ENCODE results near the gene TBX21. TPM values are rescaled to one million over a fixed set of nuclear protein-coding genes. Genes with fewer than 3 reads are reported as not detected.

TBX21 gene
- total and polyA plus RNA-seq, 2 experiments from 2014 or later: not detected

- Mint-ChIP-seq H3K36me3 (ENCODE audit: low read depth) (peaks cover 36% of the 10 kb centered on the region), H3K9me3 (no peaks in the 10 kb centered on the region), H3K27me3 (ENCODE audit: insufficient read depth, low read depth, poor library complexity) (peaks cover 12% of the 10 kb centered on the region), H3K4me1 (peaks cover 33% of the 10 kb centered on the region), H3K4me3 (no peak overlapping the region), H3K27ac (peak overlapping the region; percentile 68)
- Histone ChIP-seq H3K4me1 (ENCODE audit: insufficient read depth) (peaks cover 11% of the 10 kb centered on the region), H3K9me2 (ENCODE audit: insufficient read depth) (no peaks in the 10 kb centered on the region), H3F3A (replicated peaks; ENCODE audit: low read depth) (peaks cover 38% of the 10 kb centered on the region), H3K4me3 (no peak overlapping the region), H4K20me1 (replicated peaks; ENCODE audit: insufficient read depth) (peaks cover 15% of the 10 kb centered on the region; the same call in 1 of the 2 replicates), H2AFZ (no peak overlapping the region), H3K36me3 (ENCODE audit: insufficient read depth) (peaks cover 20% of the 10 kb centered on the region), H3K27ac (ENCODE audit: low read depth) (peak overlapping the region; percentile 81; the same call in 1 of the 2 replicates), H3K27me3 (ENCODE audit: insufficient read depth) (peaks cover under 1% of the 10 kb centered on the region; the same call in 1 of the 2 replicates), H3K79me2 (replicated peaks; ENCODE audit: insufficient read depth) (no peaks in the 10 kb centered on the region), H3K4me2 (no peak overlapping the region)
- no peak for DNase-seq (ENCODE audit: low spot score)
- no peak for TF ChIP-seq ETS1 (IDR thresholded peaks at IDR 0.05)
- TF ChIP-seq POLR2AphosphoS5 (IDR thresholded peaks at IDR 0.05; ENCODE audit: low read depth): no peak
- TF ChIP-seq CTCF (conservative IDR thresholded peaks at IDR 0.05; ENCODE audit: low read depth in 2 of 2): no peak
- TF ChIP-seq JUNB (IDR thresholded peaks at IDR 0.05; ENCODE audit: unreplicated experiment): no peak
- no peak for TF ChIP-seq ZNF114 (CRISPR knock-in tag; IDR thresholded peaks at IDR 0.05)
- no peak for TF ChIP-seq EZH2phosphoT487 (IDR thresholded peaks at IDR 0.05; ENCODE audit: unreplicated experiment)
- no peak for TF ChIP-seq REST (IDR thresholded peaks at IDR 0.05; ENCODE audit: unreplicated experiment)
- no peak for ATAC-seq
Measured at GRCh38 chr17:47686664-47687327, 46.2 kb upstream of the TBX21 start.

- H3K36me3 Mint-ChIP-seq (ENCODE audit: low read depth): peaks cover 31% of the 10 kb centered on the region
- ATAC-seq (no peak), DNase-seq (ENCODE audit: low spot score) (no peak)
- TF ChIP-seq ZNF114 (CRISPR knock-in tag; IDR thresholded peaks at IDR 0.05): no peak
- no peak for TF ChIP-seq CREB1 (CRISPR knock-in tag; IDR thresholded peaks at IDR 0.05; ENCODE audit: low read depth)
- TF ChIP-seq STAT1 (IDR thresholded peaks at IDR 0.05; ENCODE audit: unreplicated experiment): no peak
- no peak for TF ChIP-seq EZH2 (IDR thresholded peaks at IDR 0.05; ENCODE audit: low read depth, unreplicated experiment)
- TF ChIP-seq EZH2phosphoT487 (IDR thresholded peaks at IDR 0.05; ENCODE audit: unreplicated experiment): no peak
- no peak for TF ChIP-seq NANOG (IDR thresholded peaks at IDR 0.05; ENCODE audit: borderline replicate concordance)
- TF ChIP-seq REST (IDR thresholded peaks at IDR 0.05; ENCODE audit: unreplicated experiment): no peak
- TF ChIP-seq CTCF (conservative IDR thresholded peaks at IDR 0.05; ENCODE audit: low read depth in 2 of 2): no peak
Measured at GRCh38 chr17:47687328-47687690, 45.7 kb upstream of the TBX21 start.

More at GRCh38 chr17:47687328-47687690, 45.7 kb upstream of the TBX21 start:
- Histone ChIP-seq H3K79me2 (replicated peaks; ENCODE audit: insufficient read depth) (no peaks in the 10 kb centered on the region), H2AFZ (no peak overlapping the region), H3K27ac (ENCODE audit: low read depth) (peak overlapping the region; percentile 81), H4K20me1 (replicated peaks; ENCODE audit: insufficient read depth) (peaks cover 12% of the 10 kb centered on the region; the same call in 1 of the 2 replicates), H3F3A (replicated peaks; ENCODE audit: low read depth) (peaks cover 34% of the 10 kb centered on the region), H3K4me1 (ENCODE audit: insufficient read depth) (peaks cover 16% of the 10 kb centered on the region), H3K4me2 (peak overlapping the region; percentile 9; the same call in 1 of the 2 replicates), H3K4me3 (no peak overlapping the region; the same call in 1 of the 2 replicates), H3K9me2 (ENCODE audit: insufficient read depth) (no peaks in the 10 kb centered on the region), H3K27me3 (ENCODE audit: insufficient read depth) (peaks cover 4% of the 10 kb centered on the region; the same call in 1 of the 2 replicates), H3K36me3 (ENCODE audit: insufficient read depth) (peaks cover 15% of the 10 kb centered on the region)
- H3K4me1 Mint-ChIP-seq: peaks cover 38% of the 10 kb centered on the region
- H3K27me3 Mint-ChIP-seq (ENCODE audit: insufficient read depth, low read depth, poor library complexity): peaks cover 12% of the 10 kb centered on the region
- H3K9me3 Mint-ChIP-seq: no peaks in the 10 kb centered on the region
- H3K4me3 Mint-ChIP-seq: no peak overlapping the region
- H3K27ac Mint-ChIP-seq: peak overlapping the region; percentile 75
